Upper lobe of left lung (tissue), 4 donors: ENCODE measurements around the gene AMFR.

Experiments
- CTCF ChIP-seq, 6 experiments: fragments of 450-650 bp in 4 of 6; fragments of 200-600 bp in 2 of 6; sonication (generic) in 2 of 6; IDR thresholded peaks; one replicate each; pipeline ENCODE4 v1.5.1; 2016 to 2019; ENCODE audit warnings: antibody characterized with exemption in 6 of 6
- EP300 ChIP-seq, 4 donors: sonication (generic); formaldehyde crosslinking; IDR thresholded peaks; one replicate each; pipeline ENCODE4 v1.5.1; 2017; ENCODE audit warnings: antibody characterized with exemption in 4 of 4, control low read depth in 2 of 4
- POLR2A ChIP-seq, 4 donors: fragments of 450-650 bp; IDR thresholded peaks; one replicate each; pipeline ENCODE4 v1.5.1; 2016 to 2017; ENCODE audit warnings: antibody characterized with exemption in 4 of 4, mild to moderate bottlenecking in 2 of 4
- POLR2AphosphoS5 ChIP-seq, 2 donors: sonication (generic); formaldehyde crosslinking; IDR thresholded peaks; one replicate each; pipeline ENCODE4 v1.5.1; 2017; ENCODE audit warnings: antibody characterized with exemption in 2 of 2

- TF ChIP-seq POLR2AphosphoS5 (IDR thresholded peaks at IDR 0.05) (no peak), CTCF (IDR thresholded peaks at IDR 0.05) (no peak), POLR2A (IDR thresholded peaks at IDR 0.05) (no peak), EP300 (IDR thresholded peaks at IDR 0.05) (no peak)
Observed at GRCh38 chr16:56350491-56351405, 74.6 kb downstream of the AMFR start.
